ENCODE measurements around the gene TADA2B.

DNA sequence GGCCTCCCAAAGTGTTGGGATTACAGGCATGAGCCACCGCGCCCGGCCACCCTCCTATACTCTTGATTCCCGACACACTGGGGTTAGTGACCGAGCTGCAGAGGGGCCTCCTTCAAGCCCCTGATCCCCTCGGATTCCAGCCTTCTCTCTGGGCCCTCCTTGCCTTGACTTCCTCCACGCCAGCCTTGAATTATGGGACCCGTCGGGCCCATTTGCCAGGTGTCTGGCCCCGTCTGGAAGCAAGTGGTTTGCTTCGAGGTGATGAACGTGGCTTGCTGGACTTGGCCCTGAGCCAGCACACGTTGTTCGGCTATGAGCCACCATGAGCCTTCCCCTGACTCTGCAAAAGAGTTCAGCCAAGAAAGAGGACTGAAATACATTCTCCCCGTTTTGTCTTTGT lies 62.1 kb downstream of the TADA2B start:
- TF ChIP-seq ESRRA (IDR thresholded peaks at IDR 0.05; ENCODE audit: borderline replicate concordance, low read depth), result no peak
- no peak for TF ChIP-seq ZNF76 (CRISPR knock-in tag; IDR thresholded peaks at IDR 0.05; ENCODE audit: borderline replicate concordance)
- no peak for TF ChIP-seq POLR2AphosphoS5 (IDR thresholded peaks at IDR 0.05; ENCODE audit: control insufficient read depth, insufficient read depth, low read depth, low read length)

Data from K562 (cell line).